NCI-H748 treated with DMSO at 0.1 percent for 48 hours (cell line): ENCODE measurements around the gene SERP2.
"Not testable (repeated sequence)": the region's sequence is repeated elsewhere in the genome, so short reads cannot be mapped to it uniquely, and the experiment has no call there.

Experiments used
- DNase-seq: peaks from one replicate; lab custom pipeline; 2025; lab: John Stamatoyannopoulos, UW

Gene SERP2

DNA sequence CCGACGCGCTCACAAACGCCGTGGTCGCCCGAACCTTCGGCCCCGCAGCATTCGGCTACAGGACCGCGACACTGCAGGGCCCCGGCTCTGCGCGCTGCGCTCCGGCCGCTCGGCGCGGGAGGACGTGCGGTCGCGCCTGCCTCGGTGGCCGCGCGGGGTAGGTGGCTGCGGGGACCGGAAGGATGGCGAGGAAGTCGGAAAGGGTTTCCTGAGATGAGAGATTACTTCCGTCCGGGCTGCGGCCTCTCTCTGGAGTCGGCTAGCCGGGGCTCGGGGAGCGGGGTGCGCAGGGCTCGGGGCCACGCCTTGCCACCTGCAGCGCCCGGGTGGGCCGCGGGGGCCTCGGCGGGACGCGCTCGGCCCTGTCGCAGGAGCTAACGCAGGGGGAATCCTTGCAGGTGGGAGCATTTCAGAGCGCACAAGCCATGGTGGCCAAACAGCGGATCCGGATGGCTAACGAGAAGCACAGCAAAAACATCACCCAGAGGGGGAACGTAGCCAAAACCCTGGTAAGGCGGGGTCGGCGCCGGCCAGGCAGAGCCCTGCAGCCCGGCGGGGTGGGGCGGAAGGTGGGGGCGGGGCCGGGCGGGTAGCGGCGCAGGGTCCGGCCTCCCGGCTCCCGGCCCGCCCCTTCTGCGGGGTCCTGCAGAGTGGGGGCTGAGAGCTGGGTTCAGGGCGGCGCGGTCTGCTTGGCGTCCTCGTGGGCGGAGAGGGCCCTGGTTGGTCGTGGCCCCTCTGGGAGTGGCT, at the start of gene SERP2:
SERP2 (plus strand) TSS at position 224 of the 747 bp plus-strand sequence; CDS start at position 426, 202 bp downstream.
- no peak for DNase-seq

DNA sequence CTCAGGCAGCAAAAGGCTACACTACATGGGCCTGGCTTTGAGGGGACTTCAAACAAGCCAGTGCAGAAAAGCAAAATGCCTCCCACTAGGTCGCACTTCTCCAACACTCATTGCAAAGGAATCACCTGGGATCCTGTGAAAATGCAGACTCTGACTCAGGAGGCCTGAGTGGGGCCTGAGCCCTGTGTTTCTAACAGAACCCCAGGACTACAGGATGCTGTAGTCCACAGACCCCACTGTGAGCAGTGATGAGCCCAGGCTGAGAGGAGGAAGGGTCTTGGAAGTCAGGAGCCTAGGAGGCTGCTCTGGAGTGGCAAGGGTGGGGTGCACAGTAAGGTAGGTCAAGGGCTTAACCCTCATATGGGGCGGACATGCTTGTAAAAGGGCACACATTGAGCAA, 46.7 kb upstream of the SERP2 start:
- no peak for DNase-seq

DNA sequence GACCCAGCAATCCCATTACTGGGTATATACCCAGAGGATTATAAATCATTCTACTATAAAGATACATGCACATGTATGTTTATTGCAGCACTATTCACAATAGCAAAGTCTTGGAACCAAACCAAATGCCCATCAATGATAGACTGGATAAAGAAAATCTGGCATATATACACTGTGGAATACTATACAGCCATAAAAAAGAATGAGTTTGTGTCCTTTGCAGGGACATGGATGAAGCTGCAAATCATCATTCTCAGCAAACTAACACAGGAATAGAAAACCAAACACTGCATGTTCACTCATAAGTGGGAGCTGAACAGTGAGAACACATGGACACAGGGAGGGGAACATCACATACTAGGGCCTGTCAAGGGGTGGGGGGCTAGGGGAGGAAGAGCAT, 44.6 kb upstream of the SERP2 start:
- DNase-seq = not testable (repeated sequence)

DNA sequence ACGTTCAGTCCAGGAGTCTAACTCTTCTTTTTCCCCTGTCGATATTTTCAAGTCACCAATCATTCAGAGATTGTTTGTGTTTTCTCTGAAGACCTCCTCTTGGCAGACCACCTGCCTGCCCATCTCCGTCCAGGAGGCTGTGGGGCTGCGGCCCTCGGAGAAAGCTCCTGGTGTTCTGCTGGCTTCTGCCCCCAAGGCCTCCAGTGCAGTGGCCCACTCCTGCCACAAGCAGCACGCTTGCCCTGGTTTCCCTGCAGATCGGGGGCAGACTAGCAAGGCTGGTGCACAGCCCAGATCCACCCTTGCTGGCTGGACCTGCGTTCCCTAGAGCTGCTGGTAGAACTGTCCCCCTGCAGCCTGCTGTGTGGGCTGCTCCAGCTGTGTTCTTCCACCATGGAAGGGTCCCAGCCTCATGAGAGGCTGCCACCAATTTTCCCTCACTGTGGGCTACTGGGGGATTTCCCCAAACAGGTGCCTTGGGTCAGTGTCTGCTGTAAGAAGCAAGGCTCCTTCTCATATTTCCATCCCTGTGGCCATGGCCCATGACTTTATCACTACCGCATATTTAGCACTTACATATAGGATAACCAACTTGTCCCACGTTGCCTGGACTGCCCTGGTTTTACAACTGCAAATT, 43.6 kb upstream of the SERP2 start:
- DNase-seq = no peak

DNA sequence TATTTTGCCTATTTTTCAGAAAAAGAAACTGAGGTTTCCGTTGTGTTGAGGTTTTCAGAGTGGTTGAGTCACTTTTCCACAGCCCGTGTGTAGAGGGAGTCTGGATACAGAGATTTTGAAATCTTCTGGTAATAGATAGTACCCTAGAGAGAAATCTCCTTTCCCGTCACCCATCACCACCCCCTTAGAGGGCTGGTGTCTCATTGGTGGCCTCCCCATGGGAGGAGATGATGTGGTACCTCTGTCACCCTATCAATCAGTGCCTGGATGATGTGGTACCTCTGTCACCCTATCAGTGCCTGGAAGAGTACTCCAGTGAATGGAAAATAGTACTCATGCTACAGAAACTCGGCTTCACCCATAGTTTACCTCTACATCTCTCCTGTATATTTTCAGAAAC, 42.2 kb upstream of the SERP2 start:
- no peak for DNase-seq

DNA sequence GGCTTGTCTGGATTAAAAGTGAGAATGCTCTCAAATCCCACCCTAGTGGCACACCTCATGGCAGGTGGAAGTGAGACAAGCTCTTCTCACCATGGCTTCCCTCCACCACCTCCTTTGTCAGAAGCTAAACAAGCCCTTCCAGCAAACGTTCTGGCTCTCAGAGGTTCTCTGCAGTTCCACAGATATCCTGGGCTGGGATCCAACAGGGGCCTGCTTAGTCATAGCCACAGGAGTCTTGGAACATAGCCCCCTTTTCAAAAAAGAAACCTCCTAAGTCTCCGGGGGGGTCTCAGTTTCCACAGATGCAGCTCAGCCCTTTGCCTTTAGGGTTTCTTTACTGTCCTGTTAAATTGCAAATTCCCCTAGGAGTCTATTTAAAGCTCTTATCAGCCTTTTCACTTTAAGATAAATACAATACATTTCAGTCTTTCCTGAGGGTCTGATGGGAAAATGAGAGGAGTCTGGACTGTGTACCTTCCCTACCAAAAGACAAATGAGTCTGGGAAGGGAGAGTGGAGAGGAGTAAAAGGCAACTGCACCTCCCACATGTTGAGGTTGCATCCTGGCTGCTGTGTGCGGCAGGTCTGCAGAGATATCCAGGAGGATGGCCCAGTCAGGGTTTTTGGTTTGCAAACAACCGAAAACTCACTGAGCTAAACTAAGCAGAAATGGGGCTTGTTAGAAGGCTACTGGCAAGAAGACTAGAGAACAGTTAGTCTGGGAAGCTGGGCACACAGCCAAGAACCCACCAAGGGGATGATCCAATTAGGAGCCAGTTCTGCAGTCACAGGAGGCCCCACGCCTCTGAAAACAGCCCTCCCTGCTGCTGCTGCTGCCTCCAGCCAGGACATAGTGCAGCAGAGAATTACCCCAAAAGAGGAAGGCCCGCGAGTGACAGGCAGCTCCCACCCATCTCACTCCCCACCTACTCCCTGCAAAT, 41.4 kb upstream of the SERP2 start:
- peak; percentile 17 for DNase-seq

DNA sequence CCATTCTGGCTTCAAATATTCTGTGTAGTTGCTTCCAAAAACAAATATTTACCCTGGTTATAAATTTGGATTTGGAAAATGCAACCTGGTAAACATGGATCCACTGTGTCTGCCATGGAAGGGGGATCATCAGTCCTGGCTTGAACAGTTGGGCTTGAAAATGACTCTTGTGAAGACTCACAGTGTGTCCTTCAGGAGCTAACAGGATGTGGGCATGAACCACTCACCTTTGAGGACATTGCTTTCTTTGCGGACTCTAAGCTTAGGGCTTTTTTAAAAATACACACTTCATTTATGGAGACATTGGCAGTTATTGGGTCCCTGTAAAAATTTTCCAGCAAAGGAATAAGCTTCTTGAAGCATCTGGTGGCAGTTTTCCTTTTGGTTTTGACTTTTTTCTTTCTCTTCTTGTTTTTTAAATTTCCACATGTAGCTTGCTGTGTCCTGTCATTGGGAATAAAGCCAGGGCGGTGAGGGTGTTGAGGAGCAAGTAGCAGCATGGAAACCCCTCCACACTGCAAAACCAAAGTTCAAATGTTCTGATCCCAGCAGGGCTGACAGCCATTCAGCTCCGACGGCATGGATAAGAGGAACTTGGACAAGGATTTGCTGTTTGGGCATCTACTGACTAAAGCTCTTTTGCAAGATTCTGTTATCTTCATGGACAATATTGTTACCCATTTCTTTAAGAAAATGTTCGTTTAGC, 39.5 kb upstream of the SERP2 start:
- DNase-seq = no peak

DNA sequence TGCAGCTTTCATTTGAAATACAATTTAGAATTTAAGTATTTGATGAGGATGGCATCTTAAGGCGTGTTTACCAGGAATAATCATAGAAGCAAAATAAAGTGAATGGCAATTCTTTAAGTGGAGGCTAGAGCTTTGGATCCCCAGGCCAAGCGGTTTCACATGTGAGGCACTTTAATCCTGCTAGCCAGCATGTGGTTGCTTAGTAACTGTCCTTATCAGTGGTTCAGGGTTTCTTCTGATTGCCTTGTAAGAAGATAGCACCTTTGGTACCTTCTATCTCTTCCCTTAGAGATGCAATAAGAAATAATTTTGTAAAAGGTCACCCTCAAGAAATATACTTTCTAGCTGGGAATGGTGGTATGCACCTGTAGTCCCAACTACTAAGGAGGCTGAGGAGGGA, 38.9 kb upstream of the SERP2 start:
- no peak for DNase-seq

DNA sequence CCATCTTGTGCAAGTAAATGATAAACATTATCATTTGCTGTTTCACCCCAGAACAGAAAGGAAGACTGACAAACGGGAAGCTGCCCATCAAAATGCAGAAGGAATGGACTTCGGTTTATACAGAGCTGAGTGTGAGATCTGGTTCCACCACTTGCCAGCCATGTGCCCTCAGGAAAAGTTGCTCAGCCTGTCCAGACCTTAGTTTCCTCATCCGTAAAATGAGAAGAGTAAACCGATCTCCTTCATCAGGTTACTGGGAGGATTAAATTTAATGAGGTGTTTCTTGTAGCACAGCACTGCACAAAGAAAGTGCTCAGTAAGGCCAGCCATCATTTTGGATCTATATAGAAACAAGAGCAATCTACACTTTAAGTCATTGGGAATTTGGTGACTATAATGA, 36.7 kb upstream of the SERP2 start:
- DNase-seq = no peak

DNA sequence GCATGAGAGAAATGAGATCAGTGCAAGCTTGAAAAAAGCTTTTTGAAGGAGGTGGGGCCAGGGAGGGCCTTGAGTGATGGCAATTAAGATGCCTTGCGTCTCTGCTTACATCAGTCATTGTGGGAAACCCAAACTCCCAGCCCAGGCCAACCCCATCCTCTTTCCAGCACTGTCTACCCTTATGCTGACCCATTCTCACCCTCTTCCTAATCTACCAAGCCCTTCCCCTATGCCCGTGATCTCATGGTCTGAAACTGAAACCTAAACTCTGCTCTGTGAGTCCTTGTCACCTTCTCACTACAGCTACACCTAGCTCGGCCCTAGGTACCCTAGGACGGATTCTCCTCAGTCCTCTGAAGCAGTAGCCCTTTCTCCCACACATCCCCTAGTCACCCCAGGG, 36.0 kb upstream of the SERP2 start:
- no peak for DNase-seq

DNA sequence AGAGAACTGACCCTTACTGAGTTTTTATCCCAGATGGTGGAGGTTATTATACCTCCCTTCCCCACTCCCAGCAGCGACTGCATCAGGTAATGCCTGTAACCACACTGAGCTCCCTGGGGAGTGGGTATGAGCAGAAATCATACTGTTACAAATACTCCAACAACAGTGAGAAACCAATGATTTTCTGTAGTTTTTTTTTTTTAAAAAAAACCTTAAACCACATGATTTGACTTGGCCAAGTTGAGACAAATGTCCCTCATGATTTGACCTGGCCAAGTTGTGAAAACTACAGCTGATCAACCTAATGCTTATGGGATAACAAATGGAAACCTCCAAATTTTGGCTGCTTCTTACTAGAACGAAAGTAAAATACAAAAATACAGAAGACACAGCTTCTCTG, 33.1 kb upstream of the SERP2 start:
- DNase-seq = no peak

DNA sequence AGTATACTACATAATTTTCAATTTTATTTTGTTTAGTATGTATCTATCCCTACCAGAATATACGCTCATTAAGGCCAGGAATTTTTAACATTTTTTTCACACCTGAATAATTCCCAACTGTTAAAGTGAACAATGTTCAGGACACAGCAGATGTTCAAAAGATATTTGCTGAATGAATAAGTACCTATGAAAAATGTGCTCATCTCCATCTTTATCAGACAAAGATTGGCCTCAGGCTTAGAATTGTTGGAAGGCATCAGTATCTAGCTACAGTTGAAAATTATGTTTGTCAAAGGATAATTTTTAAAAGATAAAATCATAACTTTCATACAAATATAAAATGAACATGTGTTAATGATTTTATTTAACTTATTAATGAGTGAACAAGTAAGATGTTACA, 30.9 kb upstream of the SERP2 start:
- DNase-seq = no peak

DNA sequence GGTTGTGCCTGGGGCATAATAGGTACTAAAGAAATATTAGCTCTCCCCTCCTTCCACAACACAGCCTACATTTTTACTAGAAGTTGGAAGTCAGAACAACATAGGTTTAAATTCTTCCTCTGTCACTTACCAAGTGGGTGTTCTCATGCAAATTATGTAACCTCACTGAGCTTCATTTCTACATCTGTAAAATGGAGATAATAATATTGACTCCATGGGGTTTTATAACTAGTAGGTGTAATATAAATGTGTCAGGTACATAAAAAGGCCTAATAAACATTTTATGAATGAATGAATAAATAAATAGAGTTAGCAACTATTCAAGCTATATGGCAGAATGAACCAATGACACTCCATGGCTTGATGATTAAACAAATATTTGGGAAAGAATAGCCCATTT, 27.1 kb upstream of the SERP2 start:
- no peak for DNase-seq

DNA sequence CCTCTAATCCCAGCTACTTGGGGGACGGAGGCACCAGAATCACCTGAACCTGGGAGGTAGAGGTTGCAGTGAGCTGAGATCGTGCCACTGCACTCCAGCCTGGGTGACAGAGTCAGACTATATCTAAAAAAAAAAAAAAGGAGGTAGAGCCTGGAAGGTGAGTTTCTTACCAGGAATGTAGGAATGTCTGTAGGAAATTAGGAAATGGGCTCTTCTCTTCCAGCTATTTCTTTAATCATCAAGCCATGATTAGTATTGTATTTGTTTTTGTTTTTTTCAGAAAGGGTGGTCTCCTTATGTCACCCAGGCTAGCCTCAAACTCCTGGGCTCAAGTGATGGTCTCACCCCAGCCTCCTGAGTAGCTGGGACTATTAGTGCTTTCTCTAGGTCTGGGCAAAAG, 26.3 kb upstream of the SERP2 start:
- no peak for DNase-seq

DNA sequence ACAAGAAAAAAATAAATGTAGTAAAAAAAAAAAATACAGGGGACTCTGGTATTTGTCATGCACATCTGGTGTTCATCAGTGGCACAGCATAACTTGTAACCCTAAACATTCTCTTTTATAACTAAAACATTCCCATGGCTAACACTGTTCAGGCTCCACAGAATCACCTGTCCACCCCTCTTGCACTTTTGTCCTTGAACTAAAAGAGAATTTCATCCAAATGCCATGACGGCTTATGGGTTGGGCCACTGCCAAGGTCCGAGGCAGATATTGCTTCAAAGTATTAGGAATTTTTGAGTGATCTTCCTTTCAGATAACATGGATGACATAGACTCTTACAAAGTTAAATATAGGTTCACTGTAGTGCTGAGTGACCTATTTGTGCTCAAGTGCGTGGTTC, 25.7 kb upstream of the SERP2 start:
- no peak for DNase-seq

DNA sequence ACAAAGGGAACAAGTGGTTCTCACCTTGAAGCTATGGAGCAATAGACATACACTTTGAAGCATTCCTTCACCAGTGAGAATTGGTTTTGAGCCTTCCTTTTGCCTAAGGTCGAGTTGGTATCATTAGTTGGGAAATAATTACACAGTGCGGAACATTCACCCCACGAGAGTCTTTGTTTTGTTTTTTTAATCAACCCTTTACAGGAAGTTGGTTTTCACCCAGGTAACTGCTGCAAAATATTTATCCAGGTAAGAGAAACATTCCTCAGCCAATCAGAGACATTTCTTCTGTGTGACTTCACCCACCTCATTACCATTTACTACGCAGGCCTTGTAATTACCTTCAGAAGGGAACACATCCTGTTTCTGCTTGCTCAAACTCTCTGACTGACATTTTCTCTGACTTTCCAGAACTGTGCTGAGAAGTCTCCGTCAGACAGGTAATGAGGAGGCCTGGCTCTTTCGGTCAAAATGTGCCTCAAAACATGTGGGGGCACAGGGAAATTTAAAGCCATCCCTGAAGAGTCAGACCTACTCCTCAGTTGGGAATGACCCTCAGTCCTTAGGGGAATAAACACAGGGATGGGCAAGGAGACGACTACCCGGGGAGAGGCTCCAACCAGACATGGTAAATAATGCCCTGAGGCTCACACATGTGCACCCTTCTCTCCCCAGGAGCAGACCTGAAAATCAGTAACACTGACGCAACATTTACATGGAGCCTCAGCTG, 22.7 kb upstream of the SERP2 start:
- peak; percentile 39 for DNase-seq

DNA sequence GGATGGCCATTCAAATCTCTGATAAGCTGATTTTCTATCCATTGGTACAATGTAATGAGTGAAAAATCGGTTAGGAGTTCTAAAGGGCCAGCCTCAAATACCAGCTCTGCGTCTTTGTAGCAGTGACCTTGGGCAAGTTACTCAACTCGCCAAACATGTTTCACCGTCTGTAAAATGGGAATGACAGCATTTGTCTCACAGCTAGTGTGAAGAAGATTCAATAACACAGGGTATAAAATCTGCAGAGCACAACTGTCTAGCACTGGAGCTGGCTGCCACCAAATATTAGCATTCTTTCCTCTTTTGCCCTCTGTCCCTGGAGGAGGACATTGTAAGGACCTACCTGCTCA, 22.1 kb upstream of the SERP2 start:
- DNase-seq = no peak

DNA sequence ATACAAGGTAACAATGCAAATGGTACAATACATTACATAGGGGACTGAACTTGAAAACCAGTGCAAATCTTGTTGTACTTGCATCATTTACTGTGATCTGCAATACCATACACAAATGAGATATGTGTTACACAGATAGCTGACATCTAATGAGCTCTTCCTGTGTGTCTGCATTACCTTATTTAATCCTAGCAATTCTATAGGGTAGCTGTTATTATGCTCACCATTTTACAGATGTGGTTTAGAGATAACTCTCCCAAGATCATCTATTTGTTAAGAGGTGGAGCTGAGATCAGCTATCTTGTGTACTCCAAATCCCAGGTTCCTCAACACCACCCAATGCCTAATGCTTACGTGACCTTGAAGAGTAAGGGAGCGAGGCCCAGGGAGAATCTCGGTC, 21.4 kb upstream of the SERP2 start:
- no peak for DNase-seq

DNA sequence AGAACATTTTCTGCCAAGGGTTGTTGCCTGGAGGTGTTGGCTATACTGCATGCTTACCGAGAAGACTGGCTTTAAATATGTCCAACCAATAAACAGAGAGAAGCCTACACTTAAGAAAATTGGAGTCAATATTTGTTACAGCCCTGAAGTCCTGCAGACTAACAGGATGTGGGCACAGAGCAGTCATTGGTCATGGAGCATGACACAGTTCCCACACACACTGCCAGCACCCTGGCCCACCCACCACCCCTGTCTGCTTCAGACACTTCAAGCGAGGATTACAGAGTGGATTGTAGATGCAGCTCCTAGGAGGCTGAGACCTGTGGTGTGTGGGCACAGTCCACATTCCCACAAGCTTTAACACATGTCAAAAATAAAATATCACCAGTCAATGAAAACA, 21.0 kb upstream of the SERP2 start:
- DNase-seq = no peak

DNA sequence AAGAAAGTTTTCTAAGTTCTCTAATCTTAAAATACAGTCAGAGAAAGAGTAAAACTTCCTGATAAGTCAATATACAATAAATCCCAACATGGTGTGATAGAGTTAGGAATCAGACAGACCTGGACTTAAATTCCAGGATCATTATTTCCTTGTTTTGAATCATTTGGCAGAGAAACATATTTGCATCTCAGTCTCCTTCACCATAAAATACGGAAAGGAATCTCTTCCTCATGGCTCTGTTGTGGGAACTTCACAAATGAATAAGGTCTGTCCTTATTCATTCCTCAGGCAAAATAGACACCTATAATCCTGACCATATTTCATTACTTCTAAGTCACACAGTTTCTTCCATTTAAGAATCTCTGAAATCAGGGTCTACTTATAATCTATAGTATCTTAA, 19.3 kb upstream of the SERP2 start:
- no peak for DNase-seq

DNA sequence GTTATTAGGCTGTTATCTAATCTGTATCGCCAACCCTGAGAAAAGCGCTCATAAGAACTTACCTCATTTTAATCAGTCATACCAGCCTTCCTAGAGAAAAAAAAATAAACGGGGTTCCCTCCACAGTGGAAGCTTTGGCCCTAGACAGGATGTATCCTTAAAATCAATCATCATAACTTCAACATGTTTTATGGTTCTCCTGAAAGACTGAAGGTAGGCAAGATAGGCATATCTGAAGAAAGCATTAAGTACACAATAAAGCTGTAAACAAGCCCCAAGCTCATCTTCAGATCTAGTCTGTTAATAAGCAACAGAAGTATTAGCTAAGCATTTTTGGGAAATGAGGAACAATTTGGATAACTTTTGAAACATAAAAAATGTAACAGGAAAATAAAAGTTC, 18.7 kb upstream of the SERP2 start:
- no peak for DNase-seq

DNA sequence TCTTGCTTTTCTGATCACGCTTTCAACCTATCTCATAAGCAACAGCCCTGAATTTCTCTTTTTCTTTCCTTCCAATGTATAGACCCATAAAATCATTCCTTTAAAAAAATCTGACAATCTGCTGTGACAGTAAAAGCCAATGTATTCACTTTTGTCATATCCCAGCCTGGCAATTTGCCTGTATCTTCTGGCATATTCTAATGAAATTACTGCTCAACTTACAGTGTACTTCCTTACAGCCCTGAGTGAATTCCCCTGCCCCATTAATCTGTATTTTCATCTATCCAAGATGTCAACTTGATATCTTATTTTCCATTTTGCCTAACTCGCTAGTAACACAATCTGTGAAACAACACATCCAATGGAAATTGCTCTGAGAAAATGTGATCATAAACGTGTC, 18.0 kb upstream of the SERP2 start:
- no peak for DNase-seq
